DMS114 treated with DMSO at 0.1 percent for 48 hours (cell line): ENCODE measurements around the gene NACC2.
"Not testable (repeated sequence)": the region's sequence is repeated elsewhere in the genome, so short reads cannot be mapped to it uniquely, and the experiment has no call there.

Experiments used
- DNase-seq: peaks from one replicate; lab custom pipeline; 2025; ENCODE audit not compliant: unreplicated experiment; lab: John Stamatoyannopoulos, UW

NACC2 gene

GRCh38 chr9:136081826-136082495 is 13.1 kb downstream of the NACC2 start:
- no peak for DNase-seq

GRCh38 chr9:136081113-136081825 is 13.8 kb downstream of the NACC2 start:
- DNase-seq = no peak

- no peak for DNase-seq
Measured at GRCh38 chr9:136080716-136081112, 14.4 kb downstream of the NACC2 start.

- no peak for DNase-seq
Measured at GRCh38 chr9:136079916-136080246, 15.2 kb downstream of the NACC2 start.

GRCh38 chr9:136079211-136079915 is 15.7 kb downstream of the NACC2 start:
- DNase-seq = no peak

GRCh38 chr9:136078498-136079011 is 16.5 kb downstream of the NACC2 start:
- DNase-seq = no peak

- no peak for DNase-seq
Measured at GRCh38 chr9:136078024-136078423, 17.1 kb downstream of the NACC2 start.

GRCh38 chr9:136077491-136077890 is 17.6 kb downstream of the NACC2 start:
- no peak for DNase-seq

GRCh38 chr9:136075881-136076678 is 19.0 kb downstream of the NACC2 start:
- no peak for DNase-seq

GRCh38 chr9:136075134-136075841 is 19.8 kb downstream of the NACC2 start:
- no peak for DNase-seq

GRCh38 chr9:136074706-136075105 is 20.4 kb downstream of the NACC2 start:
- no peak for DNase-seq

- DNase-seq = no peak
Measured at GRCh38 chr9:136062657-136063439, 32.2 kb downstream of the NACC2 start.

- not testable (repeated sequence) for DNase-seq
Measured at GRCh38 chr9:136061916-136062315, 33.2 kb downstream of the NACC2 start.

GRCh38 chr9:136061405-136061804 is 33.7 kb downstream of the NACC2 start:
- DNase-seq = no peak

- DNase-seq = no peak
Measured at GRCh38 chr9:136060671-136061371, 34.3 kb downstream of the NACC2 start.

- no peak for DNase-seq
Measured at GRCh38 chr9:136059851-136060670, 35.0 kb downstream of the NACC2 start.

GRCh38 chr9:136059321-136059791 is 35.7 kb downstream of the NACC2 start:
- DNase-seq = no peak

GRCh38 chr9:136058801-136059302 is 36.2 kb downstream of the NACC2 start:
- no peak for DNase-seq
